ENCODE data around the gene HDAC10.
A peak's percentile ranks its signal among the peaks of the same experiment; 100 is the strongest.

Gene HDAC10

GRCh38 chr22:50216055-50216683 is 34.9 kb downstream of the HDAC10 start:
- no peak for DNase-seq (ENCODE audit: extremely low spot score)
- TF ChIP-seq CTCF (IDR thresholded peaks at IDR 0.05; ENCODE audit: control extremely low read depth, extremely low read depth, low read depth, missing control alignments), result no peak
- ChIA-PET POLR2A (interaction anchor here (0.6 kb wide), 2 partner anchors 47 to 307 kb away, joined by 3 to 6 read pairs; no protein-coding TSS in a partner anchor), CTCF (interaction anchor here (0.9 to 4.1 kb wide), 2 partner anchors 8 to 67 kb away, joined by 3 to 17 read pairs; no protein-coding TSS in a partner anchor)

GRCh38 chr22:50215297-50216054 is 35.6 kb downstream of the HDAC10 start:
- DNase-seq (ENCODE audit: extremely low spot score), result no peak
- ChIA-PET CTCF (interaction anchor here (0.9 to 4.1 kb wide), 5 partner anchors 7 to 285 kb away, joined by 3 to 17 read pairs (median 3); no protein-coding TSS in a partner anchor), POLR2A (interaction anchor here (0.6 kb wide), 2 partner anchors 47 to 306 kb away, joined by 3 to 6 read pairs; no protein-coding TSS in a partner anchor)
- TF ChIP-seq CTCF (IDR thresholded peaks at IDR 0.05; ENCODE audit: control extremely low read depth, extremely low read depth, low read depth, missing control alignments), result no peak

- CTCF ChIA-PET, result interaction anchor here (2.8 to 4.1 kb wide), 2 partner anchors 8 to 64 kb away, joined by 7 to 17 read pairs; no protein-coding TSS in a partner anchor
- POLR2A ChIA-PET, result interaction anchor here (0.6 kb wide), 1 partner anchor 15 kb away, joined by 3 read pairs; no protein-coding TSS in a partner anchor
- TF ChIP-seq CTCF (IDR thresholded peaks at IDR 0.05; ENCODE audit: control extremely low read depth, extremely low read depth, low read depth, missing control alignments), result no peak
- no peak for DNase-seq (ENCODE audit: extremely low spot score)
Observed at GRCh38 chr22:50213263-50213662, 37.8 kb downstream of the HDAC10 start.

- no peak for TF ChIP-seq CTCF (IDR thresholded peaks at IDR 0.05; ENCODE audit: control extremely low read depth, extremely low read depth, low read depth, missing control alignments)
- ChIA-PET CTCF (interaction anchor here (0.8 to 2.8 kb wide), 5 partner anchors 10 to 280 kb away, joined by 3 to 21 read pairs (median 6); no protein-coding TSS in a partner anchor), POLR2A (no interaction called here)
- DNase-seq (ENCODE audit: extremely low spot score), result no peak
Observed at GRCh38 chr22:50211147-50211546, 39.9 kb downstream of the HDAC10 start.

- CTCF ChIA-PET, result interaction anchor here (1.2 to 2.8 kb wide), 4 partner anchors 10 to 280 kb away, joined by 3 to 21 read pairs (median 6); no protein-coding TSS in a partner anchor
- no peak for TF ChIP-seq CTCF (IDR thresholded peaks at IDR 0.05; ENCODE audit: control extremely low read depth, extremely low read depth, low read depth, missing control alignments)
- no peak for DNase-seq (ENCODE audit: extremely low spot score)
- POLR2A ChIA-PET, result no interaction called here
Observed at GRCh38 chr22:50210378-50211139, 40.5 kb downstream of the HDAC10 start.

- CTCF ChIA-PET, result interaction anchor here (1.8 kb wide), 1 partner anchor 60 kb away, joined by 21 read pairs; no protein-coding TSS in a partner anchor
- peak; percentile 88 for TF ChIP-seq CTCF (IDR thresholded peaks at IDR 0.05; ENCODE audit: control extremely low read depth, extremely low read depth, low read depth, missing control alignments)
- peak; percentile 86 for DNase-seq (ENCODE audit: extremely low spot score)
- POLR2A ChIA-PET, result no interaction called here
Observed at GRCh38 chr22:50209893-50210292, 41.2 kb downstream of the HDAC10 start.

Data from GM10248 (cell line).